ENCODE data around the gene TTC23L.

- TF ChIP-seq CTCF (IDR thresholded peaks at IDR 0.05; ENCODE audit: low read length) (no peak), EZH2phosphoT487 (IDR thresholded peaks at IDR 0.05; ENCODE audit: low read length) (no peak)
Measured at GRCh38 chr5:34859253-34859652, 20.3 kb downstream of the TTC23L start.

Measured in MM.1S (cell line).